ENCODE data around the gene ESYT1.

Gene ESYT1

GRCh38 chr12:56189918-56190694 is 62.0 kb downstream of the ESYT1 start:
- peak in 1 of 2 experiments; percentile 4 for DNase-seq

GRCh38 chr12:56190695-56191155 is 62.7 kb downstream of the ESYT1 start:
- DNase-seq = no peak

- no peak for DNase-seq
Observed at GRCh38 chr12:56192582-56192981, 64.5 kb downstream of the ESYT1 start.

GRCh38 chr12:56193025-56193578 is 65.0 kb downstream of the ESYT1 start:
- peak in 1 of 2 experiments; percentile 50 for DNase-seq

Data from cerebellar nuclear complex (tissue), 1 donor.